SK-N-SH (cell line): ENCODE data around the gene SF3B6. TPM values are rescaled to one million over a fixed set of nuclear protein-coding genes. Genes with fewer than 3 reads are reported as not detected.

ENCODE experiments used
- CTCF ChIA-PET: fragments of 300-600, 350-600 bp; formaldehyde crosslinking; extraction: SDS; loops from one replicate; lab custom pipeline; 2021; lab: Yijun Ruan, JAX
- POLR2A ChIA-PET: fragments of 350-600 bp; sonication (Branson Sonifier 250); formaldehyde crosslinking; extraction: SDS; loops from one replicate; lab custom pipeline; 2020; ENCODE audit warnings: antibody characterized with exemption, inconsistent platforms; lab: Yijun Ruan, JAX
- DNase-seq: peaks from one replicate; pipeline ENCODE4 v3.0.0; 2012
- H2AFZ ChIP-seq: fragments of 200-600 bp; sonication (generic); 2 replicates; pipeline ENCODE4 v1.8.1; 2016; ENCODE audit warnings: antibody characterized with exemption, mild to moderate bottlenecking, low read depth
- H3F3A ChIP-seq: fragments of 200-600 bp; sonication (generic); replicated peaks from 2 replicates; pipeline ENCODE3; 2016; ENCODE audit warnings: antibody characterized with exemption, mild to moderate bottlenecking; ENCODE audit not compliant: insufficient read depth
- H3K27ac ChIP-seq, 2 experiments: fragments of 200-500 bp in 1 of 2; fragments of 200-600 bp in 1 of 2; sonication (Bioruptor generic) in 1 of 2; sonication (generic), shearing (Covaris generic) in 1 of 2; 2 replicates each; pipeline versions ENCODE4 v1.5.1 to v1.6.1; 2014 to 2016; ENCODE audit warnings: low read depth in 2 of 2, inconsistent platforms in 1 of 2, low read length in 1 of 2, mild to moderate bottlenecking in 1 of 2, mixed read lengths in 1 of 2
- H3K27me3 ChIP-seq: fragments of 200-600 bp; sonication (generic), shearing (Covaris generic); 2 replicates; pipeline ENCODE4 v1.6.1; 2016; ENCODE audit warnings: mixed run types; ENCODE audit not compliant: insufficient read depth
- H3K36me3 ChIP-seq, 2 experiments: fragments of 200-500 bp in 1 of 2; fragments of 200-600 bp in 1 of 2; sonication (Bioruptor generic) in 1 of 2; sonication (generic) in 1 of 2; replicated peaks in 1 of 2; 2 replicates each; pipeline versions ENCODE3 to v1.5.1; 2014 to 2016; ENCODE audit warnings: low read length in 1 of 2, mild to moderate bottlenecking in 1 of 2; ENCODE audit not compliant: insufficient read depth in 2 of 2, control insufficient read depth in 1 of 2
- H3K4me1 ChIP-seq, 2 experiments: fragments of 200-500 bp in 1 of 2; fragments of 200-600 bp in 1 of 2; sonication (Bioruptor generic) in 1 of 2; sonication (generic), shearing (Covaris generic) in 1 of 2; 2 replicates each; pipeline versions ENCODE4 v1.5.1 to v1.6.1; 2014 to 2016; ENCODE audit warnings: low read depth in 1 of 2, low read length in 1 of 2, mixed run types in 1 of 2; ENCODE audit not compliant: insufficient read depth in 2 of 2, control insufficient read depth in 1 of 2
- H3K4me2 ChIP-seq: fragments of 200-600 bp; sonication (generic), shearing (Covaris generic); 2 replicates; pipeline ENCODE4 v1.6.1; 2017; ENCODE audit warnings: mixed run types
- H3K4me3 ChIP-seq, 2 experiments: fragments of 200-500 bp in 1 of 2; fragments of 200-600 bp in 1 of 2; sonication (Bioruptor generic) in 1 of 2; sonication (generic), shearing (Covaris generic) in 1 of 2; 2 replicates each; pipeline versions ENCODE4 v1.5.1 to v1.8.1; 2014 to 2016; ENCODE audit warnings: low read depth in 2 of 2, inconsistent platforms in 1 of 2, low read length in 1 of 2, mild to moderate bottlenecking in 1 of 2, mixed read lengths in 1 of 2, moderate library complexity in 1 of 2
- H3K79me2 ChIP-seq: fragments of 200-600 bp; sonication (generic); 2 replicates; pipeline ENCODE4 v1.8.1; 2017; ENCODE audit warnings: mild to moderate bottlenecking; ENCODE audit not compliant: insufficient read depth
- H3K9ac ChIP-seq: fragments of 200-600 bp; sonication (generic); 2 replicates; pipeline ENCODE4 v1.6.1; 2017; ENCODE audit warnings: mixed run types
- H3K9me2 ChIP-seq: fragments of 200-600 bp; sonication (generic); 2 replicates; pipeline ENCODE4 v1.6.1; 2017; ENCODE audit warnings: mixed run types
- H3K9me3 ChIP-seq: fragments of 200-600 bp; sonication (generic); 2 replicates; pipeline ENCODE4 v1.6.1; 2017; ENCODE audit warnings: mixed run types, mild to moderate bottlenecking, moderate library complexity
- H4K20me1 ChIP-seq: fragments of 200-600 bp; sonication (generic); 2 replicates; pipeline ENCODE4 v1.6.1; 2017; ENCODE audit warnings: mild to moderate bottlenecking, mixed run types; ENCODE audit not compliant: insufficient read depth
- CHD2 ChIP-seq: fragments of 150-350 bp; IDR thresholded peaks from 2 replicates; pipeline ENCODE4 v1.6.1; 2018; ENCODE audit warnings: low read length; ENCODE audit not compliant: partially characterized antibody
- ELF1 ChIP-seq: IDR thresholded peaks from 2 replicates; pipeline ENCODE4 v1.4.0; 2012
- EP300 ChIP-seq, 2 experiments: IDR thresholded peaks; 2 replicates each; pipeline versions ENCODE4 v1.4.0 to v1.6.1; 2012; ENCODE audit warnings: borderline replicate concordance in 1 of 2, low read depth in 1 of 2, low read length in 1 of 2
- EZH2phosphoT487 ChIP-seq: fragments of 200-600 bp; sonication (generic); IDR thresholded peaks from 2 replicates; pipeline ENCODE4 v1.6.1; 2017; ENCODE audit warnings: low read depth, mixed run types, mild to moderate bottlenecking, antibody characterized with exemption, moderate library complexity, borderline replicate concordance
- FOSL2 ChIP-seq: IDR thresholded peaks from 2 replicates; pipeline ENCODE4 v1.4.0; 2012; ENCODE audit warnings: low read depth, mild to moderate bottlenecking, moderate library complexity, borderline replicate concordance
- FOXJ3 ChIP-seq: sonication (generic); formaldehyde crosslinking; IDR thresholded peaks from 2 replicates; pipeline ENCODE4 v1.5.1; 2020; ENCODE audit warnings: mild to moderate bottlenecking, missing genetic modification reagents
- GABPA ChIP-seq: IDR thresholded peaks from 2 replicates; pipeline ENCODE4 v1.4.0; 2012; ENCODE audit warnings: low read depth, mild to moderate bottlenecking
- GATA2 ChIP-seq: sonication (generic); formaldehyde crosslinking; IDR thresholded peaks from 2 replicates; pipeline ENCODE4 v1.5.0; 2020; ENCODE audit warnings: mild to moderate bottlenecking, missing genetic modification reagents
- JUND ChIP-seq: IDR thresholded peaks from 2 replicates; pipeline ENCODE4 v1.4.0; 2012
- MAX ChIP-seq: IDR thresholded peaks from 2 replicates; pipeline ENCODE4 v1.4.0; 2012; ENCODE audit warnings: low read depth
- MEF2A ChIP-seq: IDR thresholded peaks from 2 replicates; pipeline ENCODE4 v1.4.0; 2012; ENCODE audit warnings: low read depth, borderline replicate concordance
- MXI1 ChIP-seq: IDR thresholded peaks from 2 replicates; pipeline ENCODE4 v1.6.1; 2012; ENCODE audit warnings: mild to moderate bottlenecking, low read depth, low read length, improper control_type of control experiment
- RAD21 ChIP-seq: IDR thresholded peaks from 2 replicates; pipeline ENCODE4 v1.6.1; 2012; ENCODE audit warnings: mild to moderate bottlenecking, low read length
- RFX5 ChIP-seq: IDR thresholded peaks from 2 replicates; pipeline ENCODE4 v1.6.1; 2012; ENCODE audit warnings: mild to moderate bottlenecking, improper control_type of control experiment, low read length
- TEAD4 ChIP-seq: IDR thresholded peaks from 2 replicates; pipeline ENCODE4 v1.4.0; 2012; ENCODE audit warnings: mild to moderate bottlenecking, borderline replicate concordance; ENCODE audit not compliant: insufficient read depth
- ZBTB33 ChIP-seq: IDR thresholded peaks from 2 replicates; pipeline ENCODE4 v1.4.0; 2012; ENCODE audit warnings: low read depth, borderline replicate concordance
- WGBS: methylation state at CpG from one replicate; pipeline ENCODE4 v1.1.6; 2017; ENCODE audit warnings: low lambda C conversion rate; 5-methylcytosine and 5-hydroxymethylcytosine counted together
- polyA plus RNA-seq, 3 experiments: library from polyadenylated mRNA; depleted of rRNA; stranded (reverse); fragments of >200 nt; gene quantifications; 2 replicates each; pipeline ENCODE4 v1.2.3, GENCODE V29; 2012

Gene SF3B6
- polyA plus RNA-seq, 1 of the 3 experiments (the other 2 are of a cell fraction): 275 TPM

DNA sequence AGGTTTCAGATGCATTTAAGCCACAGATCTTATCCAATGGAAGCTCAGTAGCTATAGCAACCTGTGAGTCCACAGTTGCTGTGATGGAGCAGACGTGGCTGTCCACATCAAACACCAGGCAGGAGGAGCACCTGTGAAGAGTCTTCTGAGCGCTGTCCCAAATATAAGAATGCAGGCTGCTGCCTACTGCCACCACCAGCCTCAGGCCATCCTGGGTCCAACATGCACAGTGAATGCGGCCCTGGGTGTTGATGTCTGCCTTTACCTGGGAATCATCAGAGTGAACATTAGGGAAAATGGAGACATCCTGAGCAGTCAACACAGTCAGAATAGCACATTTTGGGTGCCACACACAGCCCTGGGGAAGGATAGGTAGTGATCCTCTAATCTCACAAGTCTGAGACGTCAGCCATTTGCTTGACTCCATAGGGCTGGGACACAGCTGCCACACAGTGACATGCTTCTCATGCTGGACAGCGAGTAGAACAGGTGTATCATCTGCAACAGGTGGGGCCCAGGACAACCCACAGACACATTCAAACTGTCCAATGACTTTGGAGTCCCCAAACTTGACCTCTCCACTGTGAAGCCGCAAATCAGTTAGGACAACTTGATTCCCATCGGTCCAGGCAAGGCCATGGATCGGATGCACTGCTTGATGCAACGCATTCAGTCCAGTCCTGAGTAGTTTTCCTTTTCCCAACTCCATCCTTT lies 37.2 kb downstream of the SF3B6 start:
- DNase-seq: no peak
- no peak overlapping the region for H3K27ac ChIP-seq
- no peak overlapping the region for H3K4me3 ChIP-seq
- H3K79me2 ChIP-seq: peaks cover 62% of the 10 kb centered on the region
- no peak overlapping the region for H3K4me2 ChIP-seq
- peaks cover 19 to 27% of the 10 kb centered on the region in 2 experiments for H3K36me3 ChIP-seq
- no peaks in the 10 kb centered on the region for H3K9me2 ChIP-seq
- no peak overlapping the region for H2AFZ ChIP-seq
- no peak overlapping the region for H3K9ac ChIP-seq
- POLR2A ChIA-PET: no interaction called here
- no peak for TF ChIP-seq ELF1
- no peak for TF ChIP-seq EP300 (IDR thresholded peaks at IDR 0.05; ENCODE audit: borderline replicate concordance in 1 of 2, low read depth in 1 of 2, low read length in 1 of 2)
- TF ChIP-seq RFX5: no peak
- no peak for TF ChIP-seq MXI1
- no peak for TF ChIP-seq JUND
- TF ChIP-seq RAD21: no peak
- TF ChIP-seq FOSL2: no peak
- no peak for TF ChIP-seq MAX
- no peak for TF ChIP-seq TEAD4
- no peak for TF ChIP-seq GABPA
- TF ChIP-seq EZH2phosphoT487: no peak
- TF ChIP-seq MEF2A: no peak
- CTCF ChIA-PET: no interaction called here
- H3K9me3 ChIP-seq: no peaks in the 10 kb centered on the region
- H3F3A ChIP-seq: no peaks in the 10 kb centered on the region
- WGBS: 89% methylated on average over 8 of the region's 9 CpGs
- no peaks in the 10 kb centered on the region for H3K4me1 ChIP-seq
- no peaks in the 10 kb centered on the region for H4K20me1 ChIP-seq
- no peaks in the 10 kb centered on the region for H3K27me3 ChIP-seq

- DNase-seq: no peak
- H3K4me2 ChIP-seq: no peak overlapping the region
- H3K4me3 ChIP-seq: no peak overlapping the region
- WGBS: 85% methylated on average over 2 of the region's 2 CpGs
- H3K9ac ChIP-seq: no peak overlapping the region
- H3K9me3 ChIP-seq: no peaks in the 10 kb centered on the region
- peaks cover 6% of the 10 kb centered on the region; the same call in 1 of the 2 replicates for H3K79me2 ChIP-seq
- H2AFZ ChIP-seq: no peak overlapping the region
- ChIA-PET POLR2A (interaction anchor here (1.5 kb wide), 1 partner anchor 21 kb away, joined by 3 read pairs; the partner anchor contains the start of gene WDCP), CTCF (interaction anchor here (0.9 to 2.1 kb wide), 3 partner anchors 8 to 35 kb away, joined by 3 to 8 read pairs (median 6); no protein-coding TSS in a partner anchor)
- TF ChIP-seq FOXJ3 (CRISPR knock-in tag) (no peak), CHD2 (no peak), GATA2 (CRISPR knock-in tag) (no peak), MXI1 (no peak), ZBTB33 (no peak), TEAD4 (no peak), ELF1 (no peak), EP300 (IDR thresholded peaks at IDR 0.05; ENCODE audit: borderline replicate concordance in 1 of 2, low read depth in 1 of 2, low read length in 1 of 2) (no peak)
- H4K20me1 ChIP-seq: no peaks in the 10 kb centered on the region
- no peak overlapping the region for H3K27ac ChIP-seq
- H3K9me2 ChIP-seq: no peaks in the 10 kb centered on the region
- peaks cover 4% of the 10 kb centered on the region for H3F3A ChIP-seq
- H3K4me1 ChIP-seq: no peaks in the 10 kb centered on the region; a peak in 1 of 4 replicates
- H3K27me3 ChIP-seq: no peaks in the 10 kb centered on the region
- peaks cover 12 to 32% of the 10 kb centered on the region in 2 experiments for H3K36me3 ChIP-seq
Observed at GRCh38 chr2:24026233-24026632, 49.9 kb downstream of the SF3B6 start.
